ENCODE data around the gene ARG2.

Gene ARG2

DNA sequence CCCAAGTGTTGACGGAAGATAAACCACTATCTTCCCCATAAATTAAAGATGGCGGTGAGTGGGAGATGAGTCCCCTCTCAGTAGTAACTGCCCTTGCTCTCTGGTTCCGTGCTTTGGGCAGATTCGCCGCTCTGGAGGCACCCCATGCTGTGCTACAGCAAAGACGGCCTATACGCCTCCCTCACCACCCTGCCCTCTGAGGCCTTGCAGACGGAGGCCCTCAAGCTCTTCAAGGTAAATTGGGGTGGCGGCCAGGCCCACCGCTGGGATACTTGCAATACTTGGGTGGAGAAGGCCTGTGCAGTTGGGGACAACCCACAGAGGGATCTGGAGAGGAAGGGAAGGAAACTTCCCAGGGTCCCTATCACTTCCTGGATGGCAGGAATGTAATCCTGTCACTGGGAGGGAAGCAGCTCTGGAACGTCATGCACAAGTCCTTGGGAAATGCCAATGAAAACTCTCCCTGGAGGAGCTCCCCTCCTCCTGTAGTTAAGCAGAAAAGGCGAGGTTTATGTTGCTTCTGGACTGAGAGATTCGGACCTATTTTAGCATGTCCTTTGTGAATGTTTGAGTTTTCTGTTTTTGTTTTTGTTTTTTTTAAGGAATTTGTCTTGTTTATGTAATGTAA lies 42.4 kb upstream of the ARG2 start:
- intact Hi-C loops (cut with DNase I; ENCODE audit: low total_unique reads), result no loop called here
- peaks cover 0 to 14% (median 0%) of the 10 kb centered on the region in 3 donors for H3K36me3 ChIP-seq
- DNase-seq, result peak in 1 of 2 donors; percentile 32
- H3K4me3 ChIP-seq, result no peak overlapping the region
- no peak overlapping the region for H3K27ac ChIP-seq
- no peaks in the 10 kb centered on the region for H3K27me3 ChIP-seq
- H3K4me1 ChIP-seq, result no peaks in the 10 kb centered on the region
- H3K9me3 ChIP-seq, result no peaks in the 10 kb centered on the region
- TF ChIP-seq, protein P1, sequence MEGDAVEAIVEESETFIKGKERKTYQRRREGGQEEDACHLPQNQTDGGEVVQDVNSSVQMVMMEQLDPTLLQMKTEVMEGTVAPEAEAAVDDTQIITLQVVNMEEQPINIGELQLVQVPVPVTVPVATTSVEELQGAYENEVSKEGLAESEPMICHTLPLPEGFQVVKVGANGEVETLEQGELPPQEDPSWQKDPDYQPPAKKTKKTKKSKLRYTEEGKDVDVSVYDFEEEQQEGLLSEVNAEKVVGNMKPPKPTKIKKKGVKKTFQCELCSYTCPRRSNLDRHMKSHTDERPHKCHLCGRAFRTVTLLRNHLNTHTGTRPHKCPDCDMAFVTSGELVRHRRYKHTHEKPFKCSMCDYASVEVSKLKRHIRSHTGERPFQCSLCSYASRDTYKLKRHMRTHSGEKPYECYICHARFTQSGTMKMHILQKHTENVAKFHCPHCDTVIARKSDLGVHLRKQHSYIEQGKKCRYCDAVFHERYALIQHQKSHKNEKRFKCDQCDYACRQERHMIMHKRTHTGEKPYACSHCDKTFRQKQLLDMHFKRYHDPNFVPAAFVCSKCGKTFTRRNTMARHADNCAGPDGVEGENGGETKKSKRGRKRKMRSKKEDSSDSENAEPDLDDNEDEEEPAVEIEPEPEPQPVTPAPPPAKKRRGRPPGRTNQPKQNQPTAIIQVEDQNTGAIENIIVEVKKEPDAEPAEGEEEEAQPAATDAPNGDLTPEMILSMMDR (IDR thresholded peaks at IDR 0.05), result no peak

DNA sequence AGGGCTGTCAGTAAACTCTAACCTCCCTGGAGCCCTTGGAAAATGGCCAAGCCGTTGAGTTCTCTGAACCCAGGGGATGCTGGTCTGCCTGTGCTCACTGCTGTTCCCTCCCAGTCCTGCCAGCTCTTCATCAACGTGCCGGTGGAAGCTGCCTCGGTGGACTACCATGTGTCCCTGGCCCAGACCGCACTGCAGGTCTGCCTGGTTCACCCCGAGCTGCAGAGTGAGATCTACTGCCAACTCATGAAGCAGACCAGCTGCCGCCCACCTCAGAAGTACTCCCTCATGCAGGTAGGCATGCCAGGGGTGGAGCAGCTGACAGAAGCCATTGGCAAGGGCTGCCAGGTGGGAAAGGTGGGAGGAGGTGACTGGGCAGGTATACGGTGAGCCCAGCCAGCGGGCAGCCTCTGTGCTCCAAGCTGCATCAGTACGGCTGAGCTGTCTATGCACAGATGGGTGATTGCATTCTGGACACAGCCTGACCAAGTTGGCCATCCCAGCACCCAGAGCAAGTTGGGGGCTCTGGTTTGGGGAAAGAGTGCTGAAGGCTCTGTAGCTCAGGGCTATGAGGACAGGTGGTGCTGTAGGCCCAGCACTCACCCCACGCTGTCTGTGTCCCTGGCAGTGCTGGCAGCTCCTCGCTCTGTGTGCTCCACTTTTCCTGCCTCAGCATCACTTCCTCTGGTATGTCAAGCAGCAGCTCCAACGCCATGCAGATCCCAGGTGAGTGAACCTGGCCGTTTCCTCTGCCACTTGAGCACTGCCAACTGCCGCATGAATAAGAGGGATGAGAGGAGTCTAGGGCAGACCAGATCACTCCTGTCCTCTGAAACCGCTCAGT lies 41.6 kb upstream of the ARG2 start:
- intact Hi-C loops (cut with DNase I; ENCODE audit: low total_unique reads), result no loop called here
- no peaks in the 10 kb centered on the region for H3K27me3 ChIP-seq
- TF ChIP-seq, protein P1 (IDR thresholded peaks at IDR 0.05), result no peak
- DNase-seq, result peak in 1 of 2 donors; percentile 58
- H3K4me3 ChIP-seq, result no peak overlapping the region
- no peaks in the 10 kb centered on the region for H3K4me1 ChIP-seq
- peaks cover 0 to 18% (median 0%) of the 10 kb centered on the region in 3 donors for H3K36me3 ChIP-seq
- H3K27ac ChIP-seq, result no peak overlapping the region
- no peaks in the 10 kb centered on the region for H3K9me3 ChIP-seq

DNA sequence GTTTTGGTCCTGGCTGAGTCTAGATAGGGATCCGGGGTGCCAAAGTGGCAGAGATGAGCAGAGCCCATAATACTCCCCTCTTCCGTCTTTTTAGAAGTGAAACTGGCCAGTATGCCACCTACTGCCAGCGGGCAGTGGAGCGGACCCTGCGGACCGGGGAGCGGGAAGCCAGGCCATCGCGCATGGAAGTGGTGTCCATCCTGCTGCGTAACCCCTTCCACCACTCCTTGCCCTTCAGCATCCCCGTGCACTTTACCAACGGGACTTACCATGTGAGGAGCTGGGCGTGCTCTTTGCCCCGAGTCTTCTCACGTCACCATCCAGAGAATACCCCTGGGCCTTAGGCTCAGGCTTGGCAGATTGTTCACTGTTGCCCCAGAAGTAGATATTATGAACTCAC lies 40.7 kb upstream of the ARG2 start:
- Histone ChIP-seq H3K4me1 (no peaks in the 10 kb centered on the region), H3K27ac (no peak overlapping the region), H3K36me3 (peaks cover 0 to 22% (median 0%) of the 10 kb centered on the region in 3 donors), H3K4me3 (no peak overlapping the region), H3K9me3 (no peaks in the 10 kb centered on the region), H3K27me3 (no peaks in the 10 kb centered on the region)
- intact Hi-C loops (cut with DNase I; ENCODE audit: low total_unique reads), result no loop called here
- peak in 1 of 2 donors; percentile 53 for DNase-seq
- TF ChIP-seq, protein P1 (IDR thresholded peaks at IDR 0.05), result no peak

DNA sequence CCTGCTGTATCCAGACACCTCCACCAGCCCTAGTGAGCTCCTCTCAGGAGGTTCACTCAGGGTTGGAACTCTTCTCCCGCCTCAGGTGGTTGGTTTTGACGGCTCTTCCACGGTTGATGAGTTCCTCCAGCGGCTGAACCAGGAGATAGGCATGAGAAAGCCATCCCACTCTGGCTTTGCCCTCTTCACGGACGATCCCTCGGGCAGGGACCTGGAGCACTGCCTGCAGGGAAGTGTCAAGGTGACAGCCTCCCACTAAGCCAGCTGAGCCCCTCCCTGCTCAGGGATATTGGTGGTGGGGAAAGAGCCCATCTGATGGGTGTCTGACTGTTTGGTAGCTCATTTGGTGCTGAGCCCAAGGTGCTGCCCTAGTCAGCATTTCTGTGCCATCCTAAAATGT lies 40.1 kb upstream of the ARG2 start:
- intact Hi-C loops (cut with DNase I; ENCODE audit: low total_unique reads), result no loop called here
- no peaks in the 10 kb centered on the region for H3K27me3 ChIP-seq
- H3K4me3 ChIP-seq, result no peak overlapping the region
- peaks cover 0 to 22% (median 0%) of the 10 kb centered on the region in 3 donors for H3K36me3 ChIP-seq
- H3K4me1 ChIP-seq, result no peaks in the 10 kb centered on the region
- H3K9me3 ChIP-seq, result no peaks in the 10 kb centered on the region
- TF ChIP-seq, protein P1 (IDR thresholded peaks at IDR 0.05), result no peak
- peak in 1 of 2 donors; percentile 55 for DNase-seq
- no peak overlapping the region for H3K27ac ChIP-seq

DNA sequence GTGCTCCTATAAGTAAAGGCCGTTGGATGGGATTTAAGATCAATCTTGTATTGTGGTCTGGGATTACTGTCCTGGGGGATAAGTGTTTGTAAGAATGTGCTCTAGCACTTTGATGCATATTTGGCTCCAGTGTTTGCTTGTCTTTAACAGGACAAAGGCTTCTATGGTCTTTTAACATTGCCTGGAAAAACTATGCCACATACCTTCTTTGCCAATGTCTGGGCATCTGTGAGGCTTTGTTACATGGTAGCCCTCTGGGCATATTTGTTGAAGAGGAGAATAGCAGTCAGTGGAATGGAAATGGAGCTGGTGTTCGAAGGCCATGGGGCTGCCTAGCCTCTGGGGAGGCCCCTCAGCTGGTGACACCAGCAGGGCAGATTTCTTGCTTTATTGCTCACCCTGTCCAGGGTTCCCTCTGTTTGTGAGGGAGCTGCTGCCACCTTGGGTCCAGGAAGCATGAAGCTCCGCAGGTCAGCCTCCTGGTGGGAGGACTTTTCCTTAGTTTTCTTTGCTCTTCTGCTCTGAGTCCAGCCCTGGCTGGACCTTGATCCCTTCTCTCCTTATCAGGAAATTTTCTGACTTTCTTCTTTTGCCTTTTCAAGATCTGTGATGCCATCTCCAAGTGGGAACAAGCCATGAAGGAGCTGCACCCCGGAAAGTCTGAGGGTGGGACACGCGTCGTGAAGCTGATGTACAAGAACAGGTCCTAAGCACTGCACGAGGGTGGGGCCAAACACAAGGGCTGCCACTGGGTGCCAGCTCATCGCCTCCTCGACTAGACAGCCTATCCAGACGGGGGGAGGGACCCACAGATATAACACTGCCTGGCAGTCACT lies 39.2 kb upstream of the ARG2 start:
- TF ChIP-seq, protein P1 (IDR thresholded peaks at IDR 0.05), result no peak
- H3K4me3 ChIP-seq, result no peak overlapping the region
- no peaks in the 10 kb centered on the region for H3K9me3 ChIP-seq
- no peak overlapping the region for H3K27ac ChIP-seq
- peak in 1 of 2 donors; percentile 54 for DNase-seq
- intact Hi-C loops (cut with DNase I; ENCODE audit: low total_unique reads), result no loop called here
- no peaks in the 10 kb centered on the region for H3K27me3 ChIP-seq
- peaks cover 0 to 22% (median 0%) of the 10 kb centered on the region in 3 donors for H3K36me3 ChIP-seq
- H3K4me1 ChIP-seq, result no peaks in the 10 kb centered on the region
